ENCODE results near the gene TMEM245. TPM values are rescaled to one million over a fixed set of nuclear protein-coding genes. Genes with fewer than 3 reads are reported as not detected.

The TMEM245 gene
- total and polyA plus RNA-seq, 2 of the 13 experiments (the other 11 are each of a cell fraction or from before 2014, with no cell fraction given), result 53.5 to 55.4 TPM

DNA sequence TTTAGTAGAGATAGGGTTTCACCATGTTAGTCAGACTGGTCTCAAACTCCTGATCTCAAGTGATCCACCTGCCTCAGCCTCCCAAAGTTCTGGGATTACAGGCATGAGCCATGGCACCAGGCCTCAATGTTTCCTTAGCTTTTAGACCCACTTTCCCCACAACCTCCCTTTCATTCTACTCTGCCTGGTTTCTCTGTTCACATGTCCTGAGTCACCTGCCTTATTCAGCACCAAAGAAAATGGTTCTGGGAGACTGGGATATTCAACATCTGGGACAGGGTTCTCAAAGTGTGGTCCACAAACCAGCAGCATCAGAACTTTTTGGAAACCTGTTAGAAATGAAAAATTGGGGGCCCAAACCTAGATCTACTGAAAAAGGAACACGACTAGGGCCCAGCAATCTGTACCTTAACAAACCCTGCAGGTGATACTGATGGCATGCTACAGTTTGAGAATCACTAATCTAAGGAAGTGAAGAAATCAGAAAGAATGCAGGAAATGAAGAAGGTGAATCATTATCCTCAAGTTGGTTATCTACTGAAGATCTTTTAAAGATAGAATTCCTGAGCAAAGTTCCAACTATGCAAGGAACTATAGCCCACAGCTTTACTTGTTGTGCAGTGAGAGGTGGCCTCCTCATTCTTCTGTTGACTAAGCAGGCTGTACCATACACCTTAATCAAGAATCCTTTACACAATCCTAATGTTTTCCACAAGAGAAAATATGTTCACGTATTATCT lies 54.6 kb downstream of the TMEM245 start:
- intact Hi-C loops (cut with micrococcal nuclease; ENCODE audit: unreplicated experiment) (no loop called here), in situ Hi-C loops (cut with HindIII; ENCODE audit: extremely low pct_ligation_motif_present, low pct_unique_long_range_greater_than_20kb) (no loop called here)
- Histone ChIP-seq H3K27me3 (ENCODE audit: control insufficient read depth in 1 of 2, insufficient read depth in 2 of 2, low read length in 2 of 2) (no peaks in the 10 kb centered on the region), H3K4me1 (ENCODE audit: insufficient read depth, low read length) (no peaks in the 10 kb centered on the region), H3K9ac (ENCODE audit: insufficient read depth, low read depth, low read length) (no peak overlapping the region), H4K20me1 (ENCODE audit: insufficient read depth, low read length) (no peaks in the 10 kb centered on the region), H3K4me3 (replicated peaks in 1 of 3; ENCODE audit: insufficient read depth in 1 of 3, low read depth in 2 of 3, low read length in 3 of 3) (no peak overlapping the region), H3K9me3 (ENCODE audit: low read length) (no peaks in the 10 kb centered on the region), H3K4me2 (ENCODE audit: low read depth, low read length) (no peak overlapping the region), H3K79me2 (ENCODE audit: insufficient read depth, low read length) (no peaks in the 10 kb centered on the region), H2AFZ (ENCODE audit: low read length) (no peak overlapping the region), H3K36me3 (replicated peaks in 1 of 2; ENCODE audit: control insufficient read depth in 1 of 2, insufficient read depth in 2 of 2, low read length in 2 of 2) (peaks cover 10 to 69% of the 10 kb centered on the region in 2 experiments), H3K27ac (ENCODE audit: extremely low read length, insufficient read depth, low read length) (no peak overlapping the region)
- CTCF ChIA-PET (ENCODE audit: low intra/inter-chr PET ratio, low total read pairs), result no interaction called here
- ATAC-seq, result no peak
- FAIRE-seq, result no peak
- no TSS peak for BruUV-seq (replicated peaks)
- 94% methylated on average over 2 of the region's 2 CpGs for WGBS (ENCODE audit: low lambda C conversion rate)
- DNase-seq (ENCODE audit: low spot score), result no peak
- POLR2A ChIA-PET, result no interaction called here
- TF ChIP-seq ZNF598 (CRISPR knock-in tag; IDR thresholded peaks at IDR 0.05; ENCODE audit: borderline replicate concordance) (no peak), SMARCE1 (IDR thresholded peaks at IDR 0.05; ENCODE audit: borderline replicate concordance) (no peak), E2F2 (CRISPR knock-in tag; IDR thresholded peaks at IDR 0.05; ENCODE audit: borderline replicate concordance) (no peak), GTF3A (CRISPR knock-in tag; conservative IDR thresholded peaks at IDR 0.05) (no peak), ZBED4 (CRISPR knock-in tag; IDR thresholded peaks at IDR 0.05; ENCODE audit: borderline replicate concordance) (no peak), ZNF275 (CRISPR knock-in tag; IDR thresholded peaks at IDR 0.05; ENCODE audit: borderline replicate concordance) (no peak)
- TF ChIP-seq, protein P1, sequence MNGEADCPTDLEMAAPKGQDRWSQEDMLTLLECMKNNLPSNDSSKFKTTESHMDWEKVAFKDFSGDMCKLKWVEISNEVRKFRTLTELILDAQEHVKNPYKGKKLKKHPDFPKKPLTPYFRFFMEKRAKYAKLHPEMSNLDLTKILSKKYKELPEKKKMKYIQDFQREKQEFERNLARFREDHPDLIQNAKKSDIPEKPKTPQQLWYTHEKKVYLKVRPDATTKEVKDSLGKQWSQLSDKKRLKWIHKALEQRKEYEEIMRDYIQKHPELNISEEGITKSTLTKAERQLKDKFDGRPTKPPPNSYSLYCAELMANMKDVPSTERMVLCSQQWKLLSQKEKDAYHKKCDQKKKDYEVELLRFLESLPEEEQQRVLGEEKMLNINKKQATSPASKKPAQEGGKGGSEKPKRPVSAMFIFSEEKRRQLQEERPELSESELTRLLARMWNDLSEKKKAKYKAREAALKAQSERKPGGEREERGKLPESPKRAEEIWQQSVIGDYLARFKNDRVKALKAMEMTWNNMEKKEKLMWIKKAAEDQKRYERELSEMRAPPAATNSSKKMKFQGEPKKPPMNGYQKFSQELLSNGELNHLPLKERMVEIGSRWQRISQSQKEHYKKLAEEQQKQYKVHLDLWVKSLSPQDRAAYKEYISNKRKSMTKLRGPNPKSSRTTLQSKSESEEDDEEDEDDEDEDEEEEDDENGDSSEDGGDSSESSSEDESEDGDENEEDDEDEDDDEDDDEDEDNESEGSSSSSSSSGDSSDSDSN (CRISPR knock-in tag; IDR thresholded peaks at IDR 0.05), result no peak
- TF ChIP-seq, protein P2, sequence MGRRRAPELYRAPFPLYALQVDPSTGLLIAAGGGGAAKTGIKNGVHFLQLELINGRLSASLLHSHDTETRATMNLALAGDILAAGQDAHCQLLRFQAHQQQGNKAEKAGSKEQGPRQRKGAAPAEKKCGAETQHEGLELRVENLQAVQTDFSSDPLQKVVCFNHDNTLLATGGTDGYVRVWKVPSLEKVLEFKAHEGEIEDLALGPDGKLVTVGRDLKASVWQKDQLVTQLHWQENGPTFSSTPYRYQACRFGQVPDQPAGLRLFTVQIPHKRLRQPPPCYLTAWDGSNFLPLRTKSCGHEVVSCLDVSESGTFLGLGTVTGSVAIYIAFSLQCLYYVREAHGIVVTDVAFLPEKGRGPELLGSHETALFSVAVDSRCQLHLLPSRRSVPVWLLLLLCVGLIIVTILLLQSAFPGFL (CRISPR knock-in tag; IDR thresholded peaks at IDR 0.05), result no peak
- TF ChIP-seq, protein P3, sequence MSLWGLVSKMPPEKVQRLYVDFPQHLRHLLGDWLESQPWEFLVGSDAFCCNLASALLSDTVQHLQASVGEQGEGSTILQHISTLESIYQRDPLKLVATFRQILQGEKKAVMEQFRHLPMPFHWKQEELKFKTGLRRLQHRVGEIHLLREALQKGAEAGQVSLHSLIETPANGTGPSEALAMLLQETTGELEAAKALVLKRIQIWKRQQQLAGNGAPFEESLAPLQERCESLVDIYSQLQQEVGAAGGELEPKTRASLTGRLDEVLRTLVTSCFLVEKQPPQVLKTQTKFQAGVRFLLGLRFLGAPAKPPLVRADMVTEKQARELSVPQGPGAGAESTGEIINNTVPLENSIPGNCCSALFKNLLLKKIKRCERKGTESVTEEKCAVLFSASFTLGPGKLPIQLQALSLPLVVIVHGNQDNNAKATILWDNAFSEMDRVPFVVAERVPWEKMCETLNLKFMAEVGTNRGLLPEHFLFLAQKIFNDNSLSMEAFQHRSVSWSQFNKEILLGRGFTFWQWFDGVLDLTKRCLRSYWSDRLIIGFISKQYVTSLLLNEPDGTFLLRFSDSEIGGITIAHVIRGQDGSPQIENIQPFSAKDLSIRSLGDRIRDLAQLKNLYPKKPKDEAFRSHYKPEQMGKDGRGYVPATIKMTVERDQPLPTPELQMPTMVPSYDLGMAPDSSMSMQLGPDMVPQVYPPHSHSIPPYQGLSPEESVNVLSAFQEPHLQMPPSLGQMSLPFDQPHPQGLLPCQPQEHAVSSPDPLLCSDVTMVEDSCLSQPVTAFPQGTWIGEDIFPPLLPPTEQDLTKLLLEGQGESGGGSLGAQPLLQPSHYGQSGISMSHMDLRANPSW (CRISPR knock-in tag; IDR thresholded peaks at IDR 0.05; ENCODE audit: borderline replicate concordance), result no peak

All from HepG2 (cell line).